MCF 10A (cell line): Measurements from ENCODE around the gene SLC5A4. TPM values are rescaled to one million over a fixed set of nuclear protein-coding genes. Genes with fewer than 3 reads are reported as not detected.
A peak's percentile ranks its signal among the peaks of the same experiment; 100 is the strongest.
"Not testable (repeated sequence)": the region's sequence is repeated elsewhere in the genome, so short reads cannot be mapped to it uniquely, and the experiment has no call there.

Experiments
- Bru-seq: library from RNA; stranded (reverse); fragments of 400-500 nt; gene quantifications from one replicate; lab custom pipeline; 2021; lab: Mats Ljungman, UMichigan
- BruChase-seq, 2 experiments: library from RNA; stranded (reverse); fragments of 400-500 nt; gene quantifications; one replicate each; lab custom pipeline; 2021; lab: Mats Ljungman, UMichigan
- BruUV-seq: library from RNA; stranded (reverse); fragments of 400-500 nt; replicated peaks from 2 replicates; lab custom pipeline; 2021; lab: Mats Ljungman, UMichigan
- CTCF ChIA-PET: fragments of 300-600 bp; sonication (Branson Sonifier 250); formaldehyde crosslinking; extraction: SDS; loops from one replicate; lab custom pipeline; 2021; ENCODE audit warnings: antibody characterized with exemption, inconsistent platforms; lab: Yijun Ruan, JAX
- POLR2A ChIA-PET: fragments of 300-600, 350-650 bp; sonication (Branson Sonifier 250); formaldehyde crosslinking; extraction: SDS; loops from one replicate; lab custom pipeline; 2020; ENCODE audit warnings: antibody characterized with exemption, inconsistent platforms; lab: Yijun Ruan, JAX
- DNase-seq: peaks from one replicate; pipeline ENCODE4 v3.0.0-alpha.2; 2018; ENCODE audit not compliant: unreplicated experiment
- H3K27ac Mint-ChIP-seq: one replicate; pipeline ENCODE4 v1.8.0; 2022; ENCODE audit warnings: mild to moderate bottlenecking, low read depth, mixed read lengths; ENCODE audit not compliant: unreplicated experiment
- H3K27me3 Mint-ChIP-seq: one replicate; pipeline ENCODE4 v1.8.0; 2022; ENCODE audit warnings: mixed read lengths; ENCODE audit not compliant: insufficient read depth, unreplicated experiment
- H3K36me3 Mint-ChIP-seq: one replicate; pipeline ENCODE4 v1.8.0; 2022; ENCODE audit warnings: mild to moderate bottlenecking, moderate library complexity, mixed read lengths; ENCODE audit not compliant: insufficient read depth, unreplicated experiment
- H3K4me1 Mint-ChIP-seq: one replicate; pipeline ENCODE4 v1.8.0; 2022; ENCODE audit warnings: mixed read lengths; ENCODE audit not compliant: insufficient read depth, unreplicated experiment
- H3K4me3 Mint-ChIP-seq: one replicate; pipeline ENCODE4 v1.8.0; 2022; ENCODE audit warnings: mild to moderate bottlenecking, moderate library complexity, mixed read lengths; ENCODE audit not compliant: unreplicated experiment
- H3K9me3 Mint-ChIP-seq: one replicate; pipeline ENCODE4 v1.8.0; 2022; ENCODE audit warnings: mixed read lengths; ENCODE audit not compliant: unreplicated experiment
- intact Hi-C: fragments of 100-400 bp; cut with micrococcal nuclease; formaldehyde crosslinking; loops from 2 replicates; pipeline ENCODE4 v1.14.1; 2022
- long read RNA-seq: library from polyadenylated mRNA; stranded (forward); transcript quantifications from one replicate; pipeline ENCODE4 v2.0.0, GENCODE V29; 2022
- total RNA-seq: library from RNA; stranded (reverse); gene quantifications from 2 replicates; pipeline ENCODE4 v1.2.3, GENCODE V29; 2022
- TF ChIP-seq, protein P1 (sequence below): fragments of 200-600 bp; IDR thresholded peaks from one replicate; pipeline ENCODE4 v1.8.0; 2022; ENCODE audit warnings: antibody characterized with exemption, mild to moderate bottlenecking; ENCODE audit not compliant: unreplicated experiment

Gene SLC5A4
- total RNA-seq, result not detected in 2 replicates
- not detected for Bru-seq, nascent RNA
- BruChase-seq, experiment 1, labeled RNA remaining after a 6-hour chase, result percentile 3 among the genes with signal in this experiment
- percentile 5 among the genes with signal in this experiment for BruChase-seq, experiment 2, labeled RNA remaining after a 2-hour chase
- long read RNA-seq, result 0 reads

DNA sequence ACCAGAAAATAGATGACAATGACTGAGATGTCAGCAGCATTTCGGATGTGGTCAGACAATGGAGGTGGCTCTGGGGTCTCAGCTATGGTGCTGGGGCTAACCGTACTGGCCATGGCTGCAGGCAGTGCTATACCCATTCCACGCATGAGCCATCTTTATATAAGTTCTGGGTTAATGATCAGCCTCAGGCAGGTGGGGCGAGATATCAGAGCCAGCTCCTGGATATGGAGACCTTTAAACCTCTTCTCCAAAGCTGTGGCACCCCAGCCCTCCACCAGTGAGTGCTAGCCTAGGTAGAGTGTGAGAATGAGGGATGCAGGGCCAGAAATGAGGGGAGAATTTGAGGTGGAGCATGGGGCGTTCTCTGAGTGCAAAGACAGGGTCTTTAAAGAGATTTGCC, at the start of gene SLC5A4:
Gene SLC5A4, minus strand, starts transcription at position 131 of the 400 bp plus-strand sequence. Its CDS starts 18 bp downstream, at position 113.
- Mint-ChIP-seq H3K4me1 (peaks cover 8% of the 10 kb centered on the region), H3K4me3 (no peak within 1 kb of the TSS), H3K27me3 (peaks cover 73% of the 10 kb centered on the region), H3K36me3 (peaks cover 4% of the 10 kb centered on the region), H3K9me3 (no peaks in the 10 kb centered on the region), H3K27ac (no peak within 1 kb of the TSS)
- CTCF ChIA-PET, result interaction anchor here (0.6 to 1.1 kb wide), 2 partner anchors 11 to 36 kb away, joined by 3 to 6 read pairs; no protein-coding TSS in a partner anchor
- intact Hi-C loops, result no loop called here
- TF ChIP-seq, protein P1, sequence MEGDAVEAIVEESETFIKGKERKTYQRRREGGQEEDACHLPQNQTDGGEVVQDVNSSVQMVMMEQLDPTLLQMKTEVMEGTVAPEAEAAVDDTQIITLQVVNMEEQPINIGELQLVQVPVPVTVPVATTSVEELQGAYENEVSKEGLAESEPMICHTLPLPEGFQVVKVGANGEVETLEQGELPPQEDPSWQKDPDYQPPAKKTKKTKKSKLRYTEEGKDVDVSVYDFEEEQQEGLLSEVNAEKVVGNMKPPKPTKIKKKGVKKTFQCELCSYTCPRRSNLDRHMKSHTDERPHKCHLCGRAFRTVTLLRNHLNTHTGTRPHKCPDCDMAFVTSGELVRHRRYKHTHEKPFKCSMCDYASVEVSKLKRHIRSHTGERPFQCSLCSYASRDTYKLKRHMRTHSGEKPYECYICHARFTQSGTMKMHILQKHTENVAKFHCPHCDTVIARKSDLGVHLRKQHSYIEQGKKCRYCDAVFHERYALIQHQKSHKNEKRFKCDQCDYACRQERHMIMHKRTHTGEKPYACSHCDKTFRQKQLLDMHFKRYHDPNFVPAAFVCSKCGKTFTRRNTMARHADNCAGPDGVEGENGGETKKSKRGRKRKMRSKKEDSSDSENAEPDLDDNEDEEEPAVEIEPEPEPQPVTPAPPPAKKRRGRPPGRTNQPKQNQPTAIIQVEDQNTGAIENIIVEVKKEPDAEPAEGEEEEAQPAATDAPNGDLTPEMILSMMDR, result no peak
- BruUV-seq, result no TSS peak
- POLR2A ChIA-PET, result no interaction called here
- DNase-seq, result no peak

- H3K36me3 Mint-ChIP-seq, H3K27ac Mint-ChIP-seq, H3K9me3 Mint-ChIP-seq, BruUV-seq, H3K4me3 Mint-ChIP-seq, intact Hi-C loops, DNase-seq, POLR2A ChIA-PET, H3K4me1 Mint-ChIP-seq: not testable (repeated sequence)
- CTCF ChIA-PET, result interaction anchor here (1.0 kb wide), 1 partner anchor 10 kb away, joined by 5 read pairs; no protein-coding TSS in a partner anchor
- H3K27me3 Mint-ChIP-seq, result peaks cover 14% of the 10 kb centered on the region
These were observed 38.8 kb upstream of the SLC5A4 start for GRCh38 chr22:32293921-32294320.

DNA sequence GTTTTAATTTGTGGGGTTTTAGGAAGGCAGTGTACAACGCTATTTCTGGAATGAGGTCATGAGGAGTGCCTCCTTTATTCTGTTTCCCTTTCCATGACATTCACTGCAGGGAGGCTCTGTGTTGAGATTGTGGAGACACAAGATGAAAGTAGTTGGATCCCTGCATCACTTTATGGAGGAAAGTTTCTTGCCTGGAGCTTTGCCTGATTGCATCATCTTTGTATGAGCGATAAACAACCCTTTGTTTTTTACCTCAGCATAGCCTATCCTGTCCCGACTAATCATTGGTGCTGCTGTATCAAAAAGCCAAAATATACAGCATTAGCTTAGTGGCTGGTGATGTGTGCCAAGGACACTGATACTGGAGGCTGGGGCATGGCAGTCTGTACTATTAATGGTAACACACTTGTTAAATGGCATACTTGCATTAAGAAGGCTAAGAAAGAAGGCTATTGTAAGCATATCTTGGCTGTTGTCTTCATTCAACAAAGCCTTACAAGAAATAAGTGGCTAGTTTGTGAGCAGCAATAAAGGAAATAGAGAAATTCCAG, 31.2 kb upstream of the SLC5A4 start:
- H3K27me3 Mint-ChIP-seq, result no peaks in the 10 kb centered on the region
- ChIA-PET CTCF (no interaction called here), POLR2A (no interaction called here)
- DNase-seq, result peak; percentile 4
- peaks cover 13% of the 10 kb centered on the region for H3K4me1 Mint-ChIP-seq
- H3K27ac Mint-ChIP-seq, result no peak overlapping the region
- TF ChIP-seq, protein P1, result no peak
- no peak overlapping the region for H3K4me3 Mint-ChIP-seq
- BruUV-seq, result no TSS peak
- no peaks in the 10 kb centered on the region for H3K36me3 Mint-ChIP-seq
- H3K9me3 Mint-ChIP-seq, result peaks cover 7% of the 10 kb centered on the region
- intact Hi-C loops, result no loop called here

GRCh38 chr22:32281072-32281471, 25.9 kb upstream of the SLC5A4 start:
- no peaks in the 10 kb centered on the region for H3K36me3 Mint-ChIP-seq

GRCh38 chr22:32275353-32275752, 20.2 kb upstream of the SLC5A4 start:
- H3K36me3 Mint-ChIP-seq, intact Hi-C loops, H3K4me3 Mint-ChIP-seq, H3K27ac Mint-ChIP-seq, POLR2A ChIA-PET, BruUV-seq, H3K4me1 Mint-ChIP-seq, H3K9me3 Mint-ChIP-seq, H3K27me3 Mint-ChIP-seq, DNase-seq: not testable (repeated sequence)
- CTCF ChIA-PET, result interaction anchor here (0.7 to 1.3 kb wide), 2 partner anchors 9 to 74 kb away, joined by 3 to 17 read pairs; no protein-coding TSS in a partner anchor

More at GRCh38 chr22:32281072-32281471, 25.9 kb upstream of the SLC5A4 start:
- ChIA-PET POLR2A (interaction anchor here (0.9 kb wide), 1 partner anchor 194 kb away, joined by 4 read pairs; no protein-coding TSS in a partner anchor), CTCF (interaction anchor here (3.0 kb wide), 1 partner anchor 15 kb away, joined by 18 read pairs; no protein-coding TSS in a partner anchor)
- TF ChIP-seq, protein P1, result no peak
- no peaks in the 10 kb centered on the region for H3K9me3 Mint-ChIP-seq
- no peaks in the 10 kb centered on the region for H3K27me3 Mint-ChIP-seq
- H3K27ac Mint-ChIP-seq, result no peak overlapping the region
- H3K4me1 Mint-ChIP-seq, result peaks cover 24% of the 10 kb centered on the region
- peak; percentile 88 for DNase-seq
- intact Hi-C loops, result no loop called here
- no TSS peak for BruUV-seq
- peak overlapping the region; percentile 48 for H3K4me3 Mint-ChIP-seq
